ENCODE data around the gene HIVEP3. TPM values are rescaled to one million over a fixed set of nuclear protein-coding genes. Genes with fewer than 3 reads are reported as not detected.

HIVEP3 gene
- total RNA-seq, 1 experiment from 2014 or later, result 0.55 TPM

DNA sequence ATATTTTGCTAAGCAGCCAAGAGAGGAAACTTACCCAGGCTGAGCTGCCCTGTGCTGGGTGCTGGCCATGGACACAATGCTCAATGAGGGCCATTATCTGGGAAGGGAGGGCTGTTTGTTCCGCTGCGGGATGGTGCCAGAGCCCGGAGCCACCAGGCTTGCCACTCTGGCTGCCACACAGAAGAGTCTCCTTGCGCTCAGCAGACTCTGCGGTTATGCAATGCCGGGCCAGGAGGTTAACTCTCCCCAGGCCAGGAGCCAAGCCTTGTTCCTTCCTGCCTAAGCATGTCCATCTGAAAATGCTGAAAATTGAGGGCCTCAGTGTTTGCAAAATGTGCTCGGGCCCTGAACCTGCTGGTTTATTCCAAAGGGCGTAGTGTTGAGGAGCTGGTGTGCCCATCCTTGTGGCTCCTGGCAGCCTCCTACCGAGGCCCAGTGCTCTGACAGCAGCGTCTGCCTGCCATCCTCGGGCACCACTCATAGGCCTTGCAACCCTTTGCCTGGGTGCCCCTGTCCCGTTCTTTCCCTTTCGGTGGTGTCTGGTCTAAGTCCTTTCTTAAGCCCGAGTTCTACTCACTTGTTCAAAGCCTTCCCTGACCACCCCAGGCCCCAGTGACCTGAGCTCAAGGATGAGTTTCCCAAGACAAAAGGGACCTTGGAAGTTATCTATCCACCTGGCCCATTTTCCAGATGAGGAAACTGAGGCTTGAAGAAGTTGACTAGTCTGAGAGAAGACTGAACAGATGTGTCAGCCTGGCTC is 300.5 kb downstream of the HIVEP3 start:
- Mint-ChIP-seq H3K27ac (no peak overlapping the region), H3K9me3 (no peaks in the 10 kb centered on the region), H3K4me1 (peaks cover 16% of the 10 kb centered on the region), H3K4me3 (no peak overlapping the region), H3K36me3 (no peaks in the 10 kb centered on the region), H3K27me3 (ENCODE audit: low read depth) (no peaks in the 10 kb centered on the region)
- ATAC-seq (no peak), DNase-seq (ENCODE audit: low spot score) (no peak)
- ChIA-PET POLR2A (no interaction called here), CTCF (interaction anchor here (1.3 kb wide), 1 partner anchor 40 kb away, joined by 3 read pairs; no protein-coding TSS in a partner anchor)
- TF ChIP-seq ATF3 (CRISPR knock-in tag; conservative IDR thresholded peaks at IDR 0.05) (no peak), AFF4 (CRISPR knock-in tag; IDR thresholded peaks at IDR 0.05; ENCODE audit: borderline replicate concordance) (no peak), CBFB (CRISPR knock-in tag; IDR thresholded peaks at IDR 0.05; ENCODE audit: low read depth) (no peak), ELF4 (CRISPR knock-in tag; IDR thresholded peaks at IDR 0.05; ENCODE audit: low read depth) (no peak), ZNF396 (CRISPR knock-in tag; IDR thresholded peaks at IDR 0.05; ENCODE audit: borderline replicate concordance) (no peak), ZNF671 (CRISPR knock-in tag; IDR thresholded peaks at IDR 0.05) (no peak), PRRX2 (CRISPR knock-in tag; IDR thresholded peaks at IDR 0.05) (no peak), ZNF281 (CRISPR knock-in tag; IDR thresholded peaks at IDR 0.05) (no peak), TEAD1 (CRISPR knock-in tag; IDR thresholded peaks at IDR 0.05) (no peak), SOX15 (CRISPR knock-in tag; IDR thresholded peaks at IDR 0.05) (no peak), ZNF219 (CRISPR knock-in tag; IDR thresholded peaks at IDR 0.05; ENCODE audit: borderline replicate concordance) (no peak), GTF2I (CRISPR knock-in tag; conservative IDR thresholded peaks at IDR 0.05) (no peak), NFATC4 (CRISPR knock-in tag; IDR thresholded peaks at IDR 0.05) (no peak), MYBL2 (CRISPR knock-in tag; IDR thresholded peaks at IDR 0.05) (no peak), ATF2 (CRISPR knock-in tag; IDR thresholded peaks at IDR 0.05; ENCODE audit: borderline replicate concordance, low read depth) (no peak)
- TF ChIP-seq, protein P1, sequence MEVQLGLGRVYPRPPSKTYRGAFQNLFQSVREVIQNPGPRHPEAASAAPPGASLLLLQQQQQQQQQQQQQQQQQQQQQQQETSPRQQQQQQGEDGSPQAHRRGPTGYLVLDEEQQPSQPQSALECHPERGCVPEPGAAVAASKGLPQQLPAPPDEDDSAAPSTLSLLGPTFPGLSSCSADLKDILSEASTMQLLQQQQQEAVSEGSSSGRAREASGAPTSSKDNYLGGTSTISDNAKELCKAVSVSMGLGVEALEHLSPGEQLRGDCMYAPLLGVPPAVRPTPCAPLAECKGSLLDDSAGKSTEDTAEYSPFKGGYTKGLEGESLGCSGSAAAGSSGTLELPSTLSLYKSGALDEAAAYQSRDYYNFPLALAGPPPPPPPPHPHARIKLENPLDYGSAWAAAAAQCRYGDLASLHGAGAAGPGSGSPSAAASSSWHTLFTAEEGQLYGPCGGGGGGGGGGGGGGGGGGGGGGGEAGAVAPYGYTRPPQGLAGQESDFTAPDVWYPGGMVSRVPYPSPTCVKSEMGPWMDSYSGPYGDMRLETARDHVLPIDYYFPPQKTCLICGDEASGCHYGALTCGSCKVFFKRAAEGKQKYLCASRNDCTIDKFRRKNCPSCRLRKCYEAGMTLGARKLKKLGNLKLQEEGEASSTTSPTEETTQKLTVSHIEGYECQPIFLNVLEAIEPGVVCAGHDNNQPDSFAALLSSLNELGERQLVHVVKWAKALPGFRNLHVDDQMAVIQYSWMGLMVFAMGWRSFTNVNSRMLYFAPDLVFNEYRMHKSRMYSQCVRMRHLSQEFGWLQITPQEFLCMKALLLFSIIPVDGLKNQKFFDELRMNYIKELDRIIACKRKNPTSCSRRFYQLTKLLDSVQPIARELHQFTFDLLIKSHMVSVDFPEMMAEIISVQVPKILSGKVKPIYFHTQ (CRISPR knock-in tag; IDR thresholded peaks at IDR 0.05), result no peak
- TF ChIP-seq, protein P2, sequence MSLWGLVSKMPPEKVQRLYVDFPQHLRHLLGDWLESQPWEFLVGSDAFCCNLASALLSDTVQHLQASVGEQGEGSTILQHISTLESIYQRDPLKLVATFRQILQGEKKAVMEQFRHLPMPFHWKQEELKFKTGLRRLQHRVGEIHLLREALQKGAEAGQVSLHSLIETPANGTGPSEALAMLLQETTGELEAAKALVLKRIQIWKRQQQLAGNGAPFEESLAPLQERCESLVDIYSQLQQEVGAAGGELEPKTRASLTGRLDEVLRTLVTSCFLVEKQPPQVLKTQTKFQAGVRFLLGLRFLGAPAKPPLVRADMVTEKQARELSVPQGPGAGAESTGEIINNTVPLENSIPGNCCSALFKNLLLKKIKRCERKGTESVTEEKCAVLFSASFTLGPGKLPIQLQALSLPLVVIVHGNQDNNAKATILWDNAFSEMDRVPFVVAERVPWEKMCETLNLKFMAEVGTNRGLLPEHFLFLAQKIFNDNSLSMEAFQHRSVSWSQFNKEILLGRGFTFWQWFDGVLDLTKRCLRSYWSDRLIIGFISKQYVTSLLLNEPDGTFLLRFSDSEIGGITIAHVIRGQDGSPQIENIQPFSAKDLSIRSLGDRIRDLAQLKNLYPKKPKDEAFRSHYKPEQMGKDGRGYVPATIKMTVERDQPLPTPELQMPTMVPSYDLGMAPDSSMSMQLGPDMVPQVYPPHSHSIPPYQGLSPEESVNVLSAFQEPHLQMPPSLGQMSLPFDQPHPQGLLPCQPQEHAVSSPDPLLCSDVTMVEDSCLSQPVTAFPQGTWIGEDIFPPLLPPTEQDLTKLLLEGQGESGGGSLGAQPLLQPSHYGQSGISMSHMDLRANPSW (CRISPR knock-in tag; conservative IDR thresholded peaks at IDR 0.05; ENCODE audit: low read depth), result no peak
- TF ChIP-seq, protein P3, sequence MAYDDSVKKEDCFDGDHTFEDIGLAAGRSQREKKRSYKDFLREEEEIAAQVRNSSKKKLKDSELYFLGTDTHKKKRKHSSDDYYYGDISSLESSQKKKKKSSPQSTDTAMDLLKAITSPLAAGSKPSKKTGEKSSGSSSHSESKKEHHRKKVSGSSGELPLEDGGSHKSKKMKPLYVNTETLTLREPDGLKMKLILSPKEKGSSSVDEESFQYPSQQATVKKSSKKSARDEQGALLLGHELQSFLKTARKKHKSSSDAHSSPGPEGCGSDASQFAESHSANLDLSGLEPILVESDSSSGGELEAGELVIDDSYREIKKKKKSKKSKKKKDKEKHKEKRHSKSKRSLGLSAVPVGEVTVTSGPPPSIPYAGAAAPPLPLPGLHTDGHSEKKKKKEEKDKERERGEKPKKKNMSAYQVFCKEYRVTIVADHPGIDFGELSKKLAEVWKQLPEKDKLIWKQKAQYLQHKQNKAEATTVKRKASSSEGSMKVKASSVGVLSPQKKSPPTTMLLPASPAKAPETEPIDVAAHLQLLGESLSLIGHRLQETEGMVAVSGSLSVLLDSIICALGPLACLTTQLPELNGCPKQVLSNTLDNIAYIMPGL (CRISPR knock-in tag; IDR thresholded peaks at IDR 0.05), result no peak

All from WTC11 (cell line).